PC-9 (cell line): ENCODE results near the gene CASP10. TPM values are rescaled to one million over a fixed set of nuclear protein-coding genes. Genes with fewer than 3 reads are reported as not detected.

Source experiments
- Bru-seq: library from RNA; stranded (reverse); fragments of 400-500 nt; gene quantifications from one replicate; lab custom pipeline; 2021; lab: Mats Ljungman, UMichigan
- BruChase-seq, 2 experiments: library from RNA; stranded (reverse); fragments of 400-500 nt; gene quantifications; one replicate each; lab custom pipeline; 2021; lab: Mats Ljungman, UMichigan
- BruUV-seq: library from RNA; stranded (reverse); fragments of 400-500 nt; replicated peaks from 2 replicates; lab custom pipeline; 2021; lab: Mats Ljungman, UMichigan
- CTCF ChIA-PET: fragments of 300-600 bp; sonication (Branson Sonifier 250); formaldehyde crosslinking; loops from one replicate; lab custom pipeline; 2022; ENCODE audit warnings: antibody characterized with exemption; lab: Charles Lee
- POLR2A ChIA-PET: fragments of 300-600 bp; sonication (Branson Sonifier 250); formaldehyde crosslinking; loops from one replicate; lab custom pipeline; 2022; ENCODE audit warnings: antibody characterized with exemption; ENCODE audit not compliant: unreplicated experiment; lab: Charles Lee
- DNase-seq, 2 experiments: peaks; one replicate each; pipeline versions ENCODE4 v3.0.0 to v3.0.0-alpha.2; 2015 to 2022; ENCODE audit warnings: mixed read lengths in 1 of 2
- H2AFZ ChIP-seq: fragments of 200-600 bp; sonication (generic); 2 replicates; pipeline ENCODE4 v1.8.1; 2017; ENCODE audit warnings: antibody characterized with exemption
- H3F3A ChIP-seq: fragments of 200-600 bp; sonication (generic); 2 replicates; pipeline ENCODE4 v1.8.1; 2017; ENCODE audit warnings: antibody characterized with exemption, mild to moderate bottlenecking, low read depth; ENCODE audit not compliant: insufficient read depth
- H3K27ac ChIP-seq: fragments of 200-600 bp; sonication (generic); 2 replicates; pipeline ENCODE4 v1.6.1; 2016; ENCODE audit warnings: mixed run types
- H3K27me3 ChIP-seq: fragments of 200-600 bp; sonication (generic); 2 replicates; pipeline ENCODE4 v1.6.1; 2016; ENCODE audit warnings: low read depth, mixed run types; ENCODE audit not compliant: insufficient read depth
- H3K36me3 ChIP-seq: fragments of 200-600 bp; sonication (generic); 2 replicates; pipeline ENCODE4 v1.6.1; 2016; ENCODE audit warnings: low read depth, mixed run types
- H3K4me1 ChIP-seq: fragments of 200-600 bp; sonication (generic); replicated peaks from 2 replicates; pipeline ENCODE4 v1.6.1; 2016; ENCODE audit warnings: mixed run types; ENCODE audit not compliant: insufficient read depth
- H3K4me2 ChIP-seq: fragments of 200-600 bp; sonication (generic); 2 replicates; pipeline ENCODE4 v1.6.1; 2017; ENCODE audit warnings: mixed run types
- H3K4me3 ChIP-seq: fragments of 200-600 bp; sonication (generic); 2 replicates; pipeline ENCODE4 v1.6.1; 2016; ENCODE audit warnings: mixed run types
- H3K79me2 ChIP-seq: fragments of 200-600 bp; sonication (generic); 2 replicates; pipeline ENCODE4 v1.6.1; 2017; ENCODE audit warnings: low read depth, mixed run types
- H3K9me2 ChIP-seq: fragments of 200-600 bp; sonication (generic); 2 replicates; pipeline ENCODE4 v1.8.1; 2017; ENCODE audit warnings: mild to moderate bottlenecking; ENCODE audit not compliant: insufficient read depth
- H3K9me3 ChIP-seq: fragments of 200-600 bp; sonication (generic); 2 replicates; pipeline ENCODE4 v1.8.1; 2016; ENCODE audit warnings: low read depth; ENCODE audit not compliant: insufficient read depth
- H4K20me1 ChIP-seq: fragments of 200-600 bp; sonication (generic); 2 replicates; pipeline ENCODE4 v1.8.1; 2017; ENCODE audit not compliant: insufficient read depth
- CTCF ChIP-seq: fragments of 200-600 bp; sonication (generic); conservative IDR thresholded peaks from 2 replicates; pipeline ENCODE4 v1.6.1; 2017; ENCODE audit warnings: mixed run types, antibody characterized with exemption, mild to moderate bottlenecking, moderate library complexity
- EZH2 ChIP-seq: fragments of 200-600 bp; sonication (generic); IDR thresholded peaks from 2 replicates; pipeline ENCODE4 v1.8.0; 2017; ENCODE audit warnings: antibody characterized with exemption, low read depth
- intact Hi-C: fragments of 100-400 bp; cut with micrococcal nuclease; formaldehyde crosslinking; loops from one replicate; pipeline ENCODE4 v1.10.0; 2022; ENCODE audit not compliant: unreplicated experiment
- long read RNA-seq: library from polyadenylated mRNA; stranded (forward); transcript quantifications from one replicate; pipeline ENCODE4 v2.0.0, GENCODE V29; 2022
- total RNA-seq: library from RNA; stranded (reverse); gene quantifications from 2 replicates; pipeline ENCODE4 v1.2.3, GENCODE V29; 2021

Gene CASP10
- total RNA-seq (15.2 and 16.9 TPM in 2 replicates), Bru-seq, nascent RNA (percentile 64 among the genes with signal in this experiment), BruChase-seq, experiment 1, labeled RNA remaining after a 2-hour chase (percentile 79 among the genes with signal in this experiment), BruChase-seq, experiment 2, labeled RNA remaining after a 6-hour chase (percentile 67 among the genes with signal in this experiment)
- long read RNA-seq, full-length matches to known transcripts = 8 of 17 reads
- long read RNA-seq, partial matches to known transcripts = 0 of 17 reads
- long read RNA-seq, other reads (novel, unspliced or antisense) = 9 of 17 reads

- TF ChIP-seq EZH2 (no peak), CTCF (peak; percentile 64)
- DNase-seq = peak; percentile 44 to 80
- H3K27ac ChIP-seq = peak within 1 kb of the TSS; percentile 31
Measured at GRCh38 chr2:201182650-201183364, at the start of gene CASP10. TSS of gene CASP10 (plus strand) at chr2:201183141. CDS start at chr2:201185778, 2,637 bp downstream.

GRCh38 chr2:201135386-201135785 lies 47.6 kb upstream of the CASP10 start:
- intact Hi-C loops = no loop called here
- POLR2A ChIA-PET = no interaction called here
- CTCF ChIA-PET = no interaction called here
- Histone ChIP-seq H3K4me1 (peaks cover 10% of the 10 kb centered on the region), H3K9me2 (no peaks in the 10 kb centered on the region), H3K27me3 (no peaks in the 10 kb centered on the region), H3K4me3 (no peak overlapping the region), H3K79me2 (no peaks in the 10 kb centered on the region), H3F3A (peaks cover 7% of the 10 kb centered on the region; the same call in 1 of the 2 replicates), H2AFZ (no peak overlapping the region), H3K9me3 (no peaks in the 10 kb centered on the region), H3K36me3 (peaks cover 2% of the 10 kb centered on the region; the same call in 1 of the 2 replicates), H4K20me1 (no peaks in the 10 kb centered on the region), H3K27ac (no peak overlapping the region), H3K4me2 (no peak overlapping the region)
- DNase-seq = no peak
- no TSS peak for BruUV-seq
- TF ChIP-seq EZH2 (no peak), CTCF (no peak)

More at GRCh38 chr2:201182650-201183364, at the start of gene CASP10:
- Histone ChIP-seq H3K9me2 (no peaks in the 10 kb centered on the region), H3K4me2 (peak within 1 kb of the TSS; percentile 69), H4K20me1 (no peaks in the 10 kb centered on the region), H2AFZ (peak within 1 kb of the TSS; percentile 76), H3K4me1 (0 out of 2 replicates have a peak, but pooled peaks cover 17% of the 10 kb centered on the region), H3K27me3 (no peaks in the 10 kb centered on the region), H3K36me3 (no peaks in the 10 kb centered on the region), H3K4me3 (peak within 1 kb of the TSS; percentile 57), H3F3A (no peaks in the 10 kb centered on the region), H3K9me3 (no peaks in the 10 kb centered on the region), H3K79me2 (no peaks in the 10 kb centered on the region)
- no TSS peak for BruUV-seq
- ChIA-PET POLR2A (interaction anchor here (0.6 to 1.5 kb wide), 5 partner anchors 49 to 406 kb away, joined by 3 to 24 read pairs (median 4); no protein-coding TSS in a partner anchor), CTCF (interaction anchor here (0.6 to 3.2 kb wide), 6 partner anchors 47 to 569 kb away, joined by 3 to 59 read pairs (median 4); no protein-coding TSS in a partner anchor)
- intact Hi-C loops = loop anchor here (1.0 to 5.0 kb wide), 3 partner anchors 49 to 994 kb away; no protein-coding TSS in a partner anchor

- no TSS peak for BruUV-seq
- ChIA-PET POLR2A (interaction anchor here (0.6 kb wide), 1 partner anchor 141 kb away, joined by 3 read pairs; no protein-coding TSS in a partner anchor), CTCF (no interaction called here)
- TF ChIP-seq EZH2 = no peak
- TF ChIP-seq CTCF = no peak
- Histone ChIP-seq H3K9me2 (no peaks in the 10 kb centered on the region), H3K9me3 (no peaks in the 10 kb centered on the region), H2AFZ (no peak overlapping the region), H3K79me2 (no peaks in the 10 kb centered on the region), H4K20me1 (no peaks in the 10 kb centered on the region), H3K27ac (no peak overlapping the region), H3F3A (no peaks in the 10 kb centered on the region), H3K27me3 (no peaks in the 10 kb centered on the region), H3K4me2 (no peak overlapping the region), H3K4me1 (no peaks in the 10 kb centered on the region), H3K4me3 (no peak overlapping the region), H3K36me3 (peaks cover 4% of the 10 kb centered on the region; the same call in 1 of the 2 replicates)
- DNase-seq = no peak
- intact Hi-C loops = no loop called here
Measured at GRCh38 chr2:201136889-201137321, 46.0 kb upstream of the CASP10 start.
